ENCODE results near the gene PTTG1IP.

DNA sequence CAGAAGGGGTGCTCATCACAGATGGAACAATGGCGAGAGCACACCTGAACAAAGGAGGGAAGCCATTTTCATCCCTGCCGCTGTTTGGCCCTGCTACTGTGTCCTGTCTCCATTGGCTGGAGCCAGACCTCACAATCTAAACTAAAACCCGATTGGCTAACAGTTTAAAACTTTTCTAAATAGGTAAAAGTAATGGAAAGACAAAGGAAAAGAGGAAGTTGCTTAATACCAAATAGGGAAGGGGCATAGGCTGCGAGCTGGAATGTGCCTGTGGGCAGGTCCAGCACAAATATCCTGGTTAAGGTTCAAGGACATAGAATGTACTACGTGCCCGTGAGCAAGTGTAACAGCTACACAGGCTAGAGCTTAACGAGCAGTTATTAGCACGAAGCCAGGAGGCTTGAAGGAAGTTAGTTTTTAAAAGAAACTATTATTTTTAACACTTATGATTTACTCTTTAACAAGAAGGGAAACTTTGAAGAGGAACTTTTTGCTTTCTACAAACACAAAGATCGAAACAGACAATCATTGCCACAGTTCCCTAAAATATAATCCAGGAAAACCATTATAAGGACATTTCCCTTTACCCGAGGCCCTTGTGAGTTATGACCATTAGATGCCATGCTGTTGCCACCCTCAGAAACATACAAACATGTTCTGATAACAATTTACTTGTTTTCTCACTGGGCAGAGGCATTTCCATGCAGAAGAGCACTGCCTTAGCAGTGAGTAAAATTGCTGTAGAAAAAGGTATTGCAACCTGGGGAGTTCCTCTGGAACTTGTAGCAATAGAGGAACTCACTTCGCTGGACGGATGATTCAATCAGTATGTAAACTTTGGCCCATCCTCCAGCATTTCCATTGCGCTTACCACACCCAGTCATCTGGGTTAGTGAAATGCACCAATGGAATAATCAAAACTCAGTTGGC is 4.8 kb upstream of the PTTG1IP start:
- TF ChIP-seq, protein P1, sequence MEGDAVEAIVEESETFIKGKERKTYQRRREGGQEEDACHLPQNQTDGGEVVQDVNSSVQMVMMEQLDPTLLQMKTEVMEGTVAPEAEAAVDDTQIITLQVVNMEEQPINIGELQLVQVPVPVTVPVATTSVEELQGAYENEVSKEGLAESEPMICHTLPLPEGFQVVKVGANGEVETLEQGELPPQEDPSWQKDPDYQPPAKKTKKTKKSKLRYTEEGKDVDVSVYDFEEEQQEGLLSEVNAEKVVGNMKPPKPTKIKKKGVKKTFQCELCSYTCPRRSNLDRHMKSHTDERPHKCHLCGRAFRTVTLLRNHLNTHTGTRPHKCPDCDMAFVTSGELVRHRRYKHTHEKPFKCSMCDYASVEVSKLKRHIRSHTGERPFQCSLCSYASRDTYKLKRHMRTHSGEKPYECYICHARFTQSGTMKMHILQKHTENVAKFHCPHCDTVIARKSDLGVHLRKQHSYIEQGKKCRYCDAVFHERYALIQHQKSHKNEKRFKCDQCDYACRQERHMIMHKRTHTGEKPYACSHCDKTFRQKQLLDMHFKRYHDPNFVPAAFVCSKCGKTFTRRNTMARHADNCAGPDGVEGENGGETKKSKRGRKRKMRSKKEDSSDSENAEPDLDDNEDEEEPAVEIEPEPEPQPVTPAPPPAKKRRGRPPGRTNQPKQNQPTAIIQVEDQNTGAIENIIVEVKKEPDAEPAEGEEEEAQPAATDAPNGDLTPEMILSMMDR (IDR thresholded peaks at IDR 0.05; ENCODE audit: borderline replicate concordance, extremely low read depth, low read length, poor library complexity, severe bottlenecking) = no peak
- TF ChIP-seq EZH2 (IDR thresholded peaks at IDR 0.05; ENCODE audit: borderline replicate concordance, low read depth, low read length, severe bottlenecking) = no peak
